Gastroesophageal sphincter (tissue), 4 donors: ENCODE measurements around the gene FNDC3A. TPM values are rescaled to one million over a fixed set of nuclear protein-coding genes. Genes with fewer than 3 reads are reported as not detected.

Source experiments
- ATAC-seq: fragments of 150-250 bp; one replicate; pipeline ENCODE4 v1.9.1; 2016; ENCODE audit warnings: mild to moderate bottlenecking, moderate library complexity
- H3K27ac ChIP-seq, 4 donors: fragments of 200-600 bp; sonication (generic) in 3 of 4; 1 replicate in 3 of 4; 2 replicates in 1 of 4; pipeline ENCODE4 v1.5.1; 2016 to 2019
- H3K27me3 ChIP-seq: fragments of 200-600 bp; sonication (generic); one replicate; pipeline ENCODE4 v1.5.1; 2019
- H3K36me3 ChIP-seq, 2 donors: fragments of 200-600 bp; sonication (generic); one replicate each; pipeline ENCODE4 v1.5.1; 2019; ENCODE audit warnings: control low read depth in 1 of 2
- H3K4me1 ChIP-seq, 3 donors: fragments of 200-600 bp; sonication (generic); 1 replicate in 2 of 3; 2 replicates in 1 of 3; pipeline ENCODE4 v1.5.1; 2016 to 2019; ENCODE audit warnings: control low read depth in 2 of 3
- H3K4me3 ChIP-seq, 2 donors: fragments of 200-600 bp; sonication (generic); one replicate each; pipeline ENCODE4 v1.5.1; 2019; ENCODE audit warnings: mild to moderate bottlenecking in 1 of 2, moderate library complexity in 1 of 2
- H3K9me3 ChIP-seq, 3 donors: fragments of 200-600 bp; sonication (generic); one replicate each; pipeline ENCODE4 v1.5.1; 2017 to 2019; ENCODE audit warnings: control low read depth in 2 of 3
- CTCF ChIP-seq, 4 experiments: fragments of 200-600 bp in 2 of 4; fragments of 450-650 bp in 2 of 4; sonication (generic) in 1 of 4; IDR thresholded peaks; one replicate each; pipeline ENCODE4 v1.5.1; 2017 to 2019; ENCODE audit warnings: antibody characterized with exemption in 4 of 4, mild to moderate bottlenecking in 2 of 4, moderate library complexity in 2 of 4
- EP300 ChIP-seq: sonication (generic); formaldehyde crosslinking; IDR thresholded peaks from one replicate; pipeline ENCODE4 v1.6.1; 2017; ENCODE audit warnings: antibody characterized with exemption, mild to moderate bottlenecking
- POLR2A ChIP-seq, 2 donors: fragments of 450-650 bp; IDR thresholded peaks; one replicate each; pipeline ENCODE4 v1.6.1; 2017; ENCODE audit warnings: antibody characterized with exemption in 2 of 2, mild to moderate bottlenecking in 2 of 2, moderate library complexity in 1 of 2
- POLR2AphosphoS5 ChIP-seq: sonication (generic); formaldehyde crosslinking; IDR thresholded peaks from one replicate; pipeline ENCODE4 v1.6.1; 2017; ENCODE audit warnings: antibody characterized with exemption
- WGBS, 2 donors: methylation state at CpG; one replicate each; pipeline ENCODE4 v1.1.5; 2018; ENCODE audit warnings: low coverage in 1 of 2; 5-methylcytosine and 5-hydroxymethylcytosine counted together
- total RNA-seq, 4 donors: library from RNA; depleted of rRNA; stranded (reverse); fragments of >200 nt; gene quantifications; one replicate each; pipeline ENCODE4 v1.1.0, GENCODE V29; 2016

FNDC3A gene
- total RNA-seq, 4 donors from 2014 or later, result 36.4 to 55.9 (median 47.8) TPM

DNA sequence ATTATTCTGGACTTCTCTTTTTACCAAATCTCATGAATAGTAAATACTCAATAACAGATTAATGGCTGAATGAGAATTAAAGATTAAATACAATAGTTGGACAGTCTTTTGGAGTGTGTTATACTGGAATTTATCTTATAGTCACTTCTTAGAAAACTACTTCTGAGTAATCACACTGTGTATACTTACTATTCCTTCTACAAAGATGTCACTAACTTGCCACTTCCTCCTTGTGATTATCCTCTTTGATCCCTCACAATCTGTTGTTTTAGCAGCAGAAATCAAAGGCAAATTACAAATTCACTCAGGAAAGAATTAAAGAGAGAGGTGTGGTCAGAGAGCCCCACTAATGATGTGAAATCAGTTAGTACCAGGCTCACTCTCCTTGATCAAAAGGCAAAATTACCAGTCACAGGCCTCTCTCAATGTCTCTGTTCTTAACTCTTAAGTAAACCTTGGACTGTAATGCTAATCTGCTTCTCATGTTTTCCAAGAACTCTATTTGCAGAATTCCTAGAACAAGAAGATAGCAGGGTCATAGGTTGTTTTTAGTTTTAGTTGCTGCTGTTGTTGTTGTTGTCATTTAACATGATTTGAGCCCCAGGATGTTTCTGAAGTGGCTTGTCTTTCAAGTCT is 37.3 kb upstream of the FNDC3A start:
- TF ChIP-seq POLR2AphosphoS5 (no peak), EP300 (no peak), POLR2A (IDR thresholded peaks at IDR 0.05) (no peak), CTCF (IDR thresholded peaks at IDR 0.05) (no peak)
- Histone ChIP-seq H3K27ac (no peak overlapping the region), H3K27me3 (no peaks in the 10 kb centered on the region), H3K4me1 (no peaks in the 10 kb centered on the region), H3K9me3 (peaks cover 0 to 17% (median 0%) of the 10 kb centered on the region in 3 donors), H3K36me3 (no peaks in the 10 kb centered on the region), H3K4me3 (no peak overlapping the region)
- no peak for ATAC-seq

- no peak for ATAC-seq
- no peak overlapping the region for H3K27ac ChIP-seq
- no peaks in the 10 kb centered on the region for H3K27me3 ChIP-seq
- H3K4me1 ChIP-seq, result peaks cover 0 to 4% (median 0%) of the 10 kb centered on the region in 3 donors
- no peaks in the 10 kb centered on the region for H3K36me3 ChIP-seq
- WGBS, 2 donors, result 79 to 100% methylated on average over 2 of the region's 2 CpGs
- TF ChIP-seq EP300 (no peak), POLR2AphosphoS5 (no peak), CTCF (IDR thresholded peaks at IDR 0.05) (no peak)
- H3K4me3 ChIP-seq, result no peak overlapping the region
- peaks cover 0 to 7% (median 0%) of the 10 kb centered on the region in 3 donors for H3K9me3 ChIP-seq
Observed at GRCh38 chr13:48939728-48940127, 36.0 kb upstream of the FNDC3A start.

- H3K27ac ChIP-seq, result no peak overlapping the region
- no peaks in the 10 kb centered on the region for H3K9me3 ChIP-seq
- TF ChIP-seq EP300 (no peak), POLR2AphosphoS5 (no peak), CTCF (IDR thresholded peaks at IDR 0.05) (no peak), POLR2A (IDR thresholded peaks at IDR 0.05) (no peak)
- H3K27me3 ChIP-seq, result no peaks in the 10 kb centered on the region
- WGBS, 2 donors, result 26 to 44% methylated on average over 1 to 2 of the region's 2 CpGs
- no peak overlapping the region for H3K4me3 ChIP-seq
- no peak for ATAC-seq
- H3K36me3 ChIP-seq, result no peaks in the 10 kb centered on the region
- peaks cover 0 to 16% (median 0%) of the 10 kb centered on the region in 3 donors for H3K4me1 ChIP-seq
Observed at GRCh38 chr13:48942131-48942530, 33.6 kb upstream of the FNDC3A start.

- no peak for ATAC-seq
- Histone ChIP-seq H3K27ac (no peak overlapping the region), H3K4me1 (peaks cover 0 to 16% (median 0%) of the 10 kb centered on the region in 3 donors), H3K9me3 (no peaks in the 10 kb centered on the region), H3K36me3 (no peaks in the 10 kb centered on the region), H3K4me3 (no peak overlapping the region), H3K27me3 (no peaks in the 10 kb centered on the region)
- 5 to 33% methylated on average over 3 of the region's 3 CpGs for WGBS, 2 donors
- TF ChIP-seq CTCF (IDR thresholded peaks at IDR 0.05), result no peak
Observed at GRCh38 chr13:48944221-48944620, 31.5 kb upstream of the FNDC3A start.

DNA sequence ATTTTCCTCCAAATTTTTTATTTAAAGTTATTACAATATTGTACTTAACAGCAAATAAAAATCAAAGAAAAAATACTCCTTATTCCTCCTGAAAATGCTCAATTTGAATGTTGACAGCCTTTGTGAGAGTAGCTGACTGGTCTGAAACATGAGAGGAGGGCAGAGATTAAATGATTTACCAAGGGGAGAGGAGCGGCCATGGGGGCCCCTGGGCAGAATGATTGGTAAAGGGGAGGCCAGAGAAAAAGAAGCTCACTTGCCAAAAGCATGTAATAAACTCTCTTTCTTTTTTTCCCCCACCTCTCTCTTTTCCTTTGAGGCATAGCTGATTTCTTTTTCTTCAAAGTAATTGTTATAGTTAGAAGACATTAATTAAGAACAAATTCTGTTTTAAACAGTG is 30.1 kb upstream of the FNDC3A start:
- Histone ChIP-seq H3K4me3 (no peak overlapping the region), H3K27ac (no peak overlapping the region), H3K4me1 (peaks cover 0 to 16% (median 0%) of the 10 kb centered on the region in 3 donors), H3K36me3 (no peaks in the 10 kb centered on the region), H3K27me3 (no peaks in the 10 kb centered on the region), H3K9me3 (no peaks in the 10 kb centered on the region)
- no peak for ATAC-seq
- TF ChIP-seq CTCF (IDR thresholded peaks at IDR 0.05) (no peak), POLR2A (IDR thresholded peaks at IDR 0.05) (no peak), EP300 (no peak), POLR2AphosphoS5 (no peak)
- 70 to 81% methylated on average over 1 of the region's 1 CpG for WGBS, 2 donors
